ENCODE results near the gene CYP51A1. TPM values are rescaled to one million over a fixed set of nuclear protein-coding genes. Genes with fewer than 3 reads are reported as not detected.

CYP51A1 gene
- total and polyA plus RNA-seq, 2 of the 13 experiments (the other 11 are each of a cell fraction or from before 2014, with no cell fraction given) = 15.4 to 260 TPM

DNA sequence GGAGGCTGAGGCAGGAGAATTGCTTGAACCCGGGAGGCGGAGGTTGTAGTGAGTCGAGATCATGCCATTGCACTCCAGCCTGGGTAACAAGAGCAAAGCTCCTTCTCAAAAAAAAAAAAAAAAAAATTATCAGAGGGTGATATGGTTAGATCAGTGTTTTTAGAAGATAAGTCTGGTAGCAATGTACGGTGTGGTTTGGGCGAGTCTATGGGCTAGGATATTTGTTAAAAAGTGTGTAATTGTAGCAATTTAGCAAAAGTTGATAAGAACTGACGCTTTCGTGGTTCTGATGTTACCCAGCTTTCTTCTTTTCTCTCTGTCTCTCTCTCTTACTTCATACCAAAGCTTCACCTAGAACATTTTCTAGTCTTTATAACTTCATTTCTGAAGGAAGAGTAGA is 6.9 kb upstream of the CYP51A1 start (continued):
- TF ChIP-seq, protein P1, sequence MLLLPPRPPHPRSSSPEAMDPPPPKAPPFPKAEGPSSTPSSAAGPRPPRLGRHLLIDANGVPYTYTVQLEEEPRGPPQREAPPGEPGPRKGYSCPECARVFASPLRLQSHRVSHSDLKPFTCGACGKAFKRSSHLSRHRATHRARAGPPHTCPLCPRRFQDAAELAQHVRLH (CRISPR knock-in tag; IDR thresholded peaks at IDR 0.05; ENCODE audit: borderline replicate concordance, low read depth) = no peak

DNA sequence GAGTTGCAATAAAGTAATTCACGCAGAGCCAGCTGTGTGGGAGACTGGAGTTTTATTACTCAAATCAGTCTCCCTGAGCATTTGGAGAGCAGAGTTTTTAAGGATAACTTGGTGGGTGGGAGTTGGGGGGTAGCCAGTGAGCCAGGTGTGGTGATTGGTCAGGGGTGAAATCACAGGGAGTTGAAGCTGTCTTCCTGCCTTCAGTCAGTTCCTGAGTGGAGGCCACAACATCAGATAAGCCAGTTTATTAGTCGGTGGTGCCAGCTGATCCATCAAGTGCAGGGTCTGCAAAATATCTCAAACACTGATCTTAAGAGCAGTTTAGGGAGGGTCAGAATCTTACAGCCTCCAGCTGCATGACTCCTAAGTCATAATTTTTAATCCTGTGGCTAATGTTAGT is 3.3 kb upstream of the CYP51A1 start:
- H3K27me3 ChIP-seq (ENCODE audit: control insufficient read depth in 1 of 2, insufficient read depth in 2 of 2, low read length in 2 of 2) = no peaks in the 10 kb centered on the region; a peak in 1 of 5 replicates
- H3K36me3 ChIP-seq (replicated peaks in 1 of 2; ENCODE audit: control insufficient read depth in 1 of 2, insufficient read depth in 2 of 2, low read length in 2 of 2) = no peaks in the 10 kb centered on the region
- no peaks in the 10 kb centered on the region for H3K9me3 ChIP-seq (ENCODE audit: low read length)
- WGBS (ENCODE audit: low lambda C conversion rate) = 29% methylated on average over 2 of the region's 2 CpGs
- CTCF ChIA-PET (ENCODE audit: low intra/inter-chr PET ratio, low total read pairs) = no interaction called here
- no peak overlapping the region for H3K4me3 ChIP-seq (replicated peaks in 1 of 3; ENCODE audit: insufficient read depth in 1 of 3, low read depth in 2 of 3, low read length in 3 of 3)
- in situ Hi-C loops (cut with HindIII; ENCODE audit: extremely low pct_ligation_motif_present, low pct_unique_long_range_greater_than_20kb) (no loop called here), intact Hi-C loops (cut with micrococcal nuclease; ENCODE audit: unreplicated experiment) (no loop called here)
- FAIRE-seq (no peak), DNase-seq (ENCODE audit: low spot score) (no peak), ATAC-seq (no peak)
- H3K4me1 ChIP-seq (ENCODE audit: insufficient read depth, low read length) = peaks cover 17% of the 10 kb centered on the region
- BruUV-seq (replicated peaks) = no TSS peak
- H3K9ac ChIP-seq (ENCODE audit: insufficient read depth, low read depth, low read length) = no peak overlapping the region
- no peak overlapping the region for H3K27ac ChIP-seq (ENCODE audit: extremely low read length, insufficient read depth, low read length)
- POLR2A ChIA-PET = no interaction called here
- peaks cover 21% of the 10 kb centered on the region for H3K79me2 ChIP-seq (ENCODE audit: insufficient read depth, low read length)
- TF ChIP-seq, protein P2, sequence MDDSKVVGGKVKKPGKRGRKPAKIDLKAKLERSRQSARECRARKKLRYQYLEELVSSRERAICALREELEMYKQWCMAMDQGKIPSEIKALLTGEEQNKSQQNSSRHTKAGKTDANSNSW (CRISPR knock-in tag; IDR thresholded peaks at IDR 0.05; ENCODE audit: borderline replicate concordance) = no peak
- no peak for TF ChIP-seq CHCHD3 (CRISPR knock-in tag; IDR thresholded peaks at IDR 0.05)
- no peak for TF ChIP-seq ZNF720 (CRISPR knock-in tag; IDR thresholded peaks at IDR 0.05)
- TF ChIP-seq SP140L (CRISPR knock-in tag; IDR thresholded peaks at IDR 0.05; ENCODE audit: borderline replicate concordance) = no peak
- no peak for TF ChIP-seq SOX6 (IDR thresholded peaks at IDR 0.05)
- no peak for TF ChIP-seq SOX6 (CRISPR knock-in tag; IDR thresholded peaks at IDR 0.05)
- TF ChIP-seq ZBTB20 (CRISPR knock-in tag; IDR thresholded peaks at IDR 0.05; ENCODE audit: borderline replicate concordance, low read depth) = no peak
- no peak for TF ChIP-seq ERF (CRISPR knock-in tag; IDR thresholded peaks at IDR 0.05)
- TF ChIP-seq GATAD2A (CRISPR knock-in tag; IDR thresholded peaks at IDR 0.05) = no peak
- TF ChIP-seq ZNF615 (CRISPR knock-in tag; IDR thresholded peaks at IDR 0.05; ENCODE audit: borderline replicate concordance) = no peak
- no peak for TF ChIP-seq ZNF562 (CRISPR knock-in tag; IDR thresholded peaks at IDR 0.05; ENCODE audit: borderline replicate concordance)
- no peak for TF ChIP-seq ZNF841 (CRISPR knock-in tag; IDR thresholded peaks at IDR 0.05; ENCODE audit: borderline replicate concordance)
- TF ChIP-seq SOX13 (IDR thresholded peaks at IDR 0.05) = no peak
- no peak for TF ChIP-seq SOX13 (CRISPR knock-in tag; conservative IDR thresholded peaks at IDR 0.05 in 1 of 2, IDR thresholded peaks at IDR 0.05 in 1 of 2)
- TF ChIP-seq, protein P3, sequence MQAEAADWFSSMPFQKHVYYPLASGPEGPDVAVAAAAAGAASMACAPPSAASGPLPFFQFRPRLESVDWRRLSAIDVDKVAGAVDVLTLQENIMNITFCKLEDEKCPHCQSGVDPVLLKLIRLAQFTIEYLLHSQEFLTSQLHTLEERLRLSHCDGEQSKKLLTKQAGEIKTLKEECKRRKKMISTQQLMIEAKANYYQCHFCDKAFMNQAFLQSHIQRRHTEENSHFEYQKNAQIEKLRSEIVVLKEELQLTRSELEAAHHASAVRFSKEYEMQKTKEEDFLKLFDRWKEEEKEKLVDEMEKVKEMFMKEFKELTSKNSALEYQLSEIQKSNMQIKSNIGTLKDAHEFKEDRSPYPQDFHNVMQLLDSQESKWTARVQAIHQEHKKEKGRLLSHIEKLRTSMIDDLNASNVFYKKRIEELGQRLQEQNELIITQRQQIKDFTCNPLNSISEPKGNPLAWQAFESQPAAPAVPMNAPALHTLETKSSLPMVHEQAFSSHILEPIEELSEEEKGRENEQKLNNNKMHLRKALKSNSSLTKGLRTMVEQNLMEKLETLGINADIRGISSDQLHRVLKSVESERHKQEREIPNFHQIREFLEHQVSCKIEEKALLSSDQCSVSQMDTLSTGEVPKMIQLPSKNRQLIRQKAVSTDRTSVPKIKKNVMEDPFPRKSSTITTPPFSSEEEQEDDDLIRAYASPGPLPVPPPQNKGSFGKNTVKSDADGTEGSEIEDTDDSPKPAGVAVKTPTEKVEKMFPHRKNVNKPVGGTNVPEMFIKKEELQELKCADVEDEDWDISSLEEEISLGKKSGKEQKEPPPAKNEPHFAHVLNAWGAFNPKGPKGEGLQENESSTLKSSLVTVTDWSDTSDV (CRISPR knock-in tag; IDR thresholded peaks at IDR 0.05) = no peak
- TF ChIP-seq ZNF883 (CRISPR knock-in tag; IDR thresholded peaks at IDR 0.05; ENCODE audit: not compliant biosample characterization) = no peak
- no peak for TF ChIP-seq ZKSCAN5 (CRISPR knock-in tag; IDR thresholded peaks at IDR 0.05)
- TF ChIP-seq RBAK (CRISPR knock-in tag; IDR thresholded peaks at IDR 0.05) = no peak
- TF ChIP-seq MXD4 (CRISPR knock-in tag; IDR thresholded peaks at IDR 0.05) = no peak
- no peak for TF ChIP-seq PHB2 (IDR thresholded peaks at IDR 0.05; ENCODE audit: partially characterized antibody)
- peaks cover 10% of the 10 kb centered on the region for H4K20me1 ChIP-seq (ENCODE audit: insufficient read depth, low read length)
- no peak overlapping the region for H2AFZ ChIP-seq (ENCODE audit: low read length)
- no peak overlapping the region for H3K4me2 ChIP-seq (ENCODE audit: low read depth, low read length)

Measured in HepG2 (cell line).